T-helper 1 cell (primary cell): ENCODE data around the gene ZNF614.
A peak's percentile ranks its signal among the peaks of the same experiment; 100 is the strongest.
"Not testable (repeated sequence)": the region's sequence is repeated elsewhere in the genome, so short reads cannot be mapped to it uniquely, and the experiment has no call there.

Experiments
- DNase-seq, 5 donors: peaks; one replicate each; pipeline ENCODE4 v3.0.0-alpha.2; 2012 to 2020
- total RNA-seq, 4 donors: gene quantifications; one replicate each; lab custom pipeline; 2026; lab: John Stamatoyannopoulos, UW

The ZNF614 gene
- 10.6 to 18.3 (median 12.3) reads per million in 4 donors for total RNA-seq

- peak; percentile 48 to 86 (median 72) for DNase-seq
Observed at GRCh38 chr19:52028027-52028779, at the start of gene ZNF614. TSS of gene ZNF614 (minus strand) at chr19:52028379. CDS start at chr19:52025745, 2,634 bp downstream.

DNA sequence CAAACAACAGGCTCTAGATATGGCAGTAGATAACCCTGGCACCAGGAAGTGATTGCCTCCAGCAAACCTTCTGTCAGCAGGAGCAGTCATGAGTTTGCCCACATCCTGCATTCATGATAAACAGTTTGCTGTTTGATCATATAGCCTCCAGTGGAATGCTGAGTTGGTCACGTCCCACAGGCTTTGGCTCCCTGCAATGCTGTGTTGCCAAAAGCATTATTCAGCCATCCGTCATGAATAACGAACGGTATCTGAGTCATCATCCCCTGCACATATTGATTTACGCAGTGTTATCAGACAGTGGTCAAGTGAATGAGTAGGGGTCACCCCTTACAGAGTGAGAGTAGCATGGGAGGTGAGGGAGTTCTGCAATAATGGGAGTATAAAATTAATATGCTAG is 42.3 kb upstream of the ZNF614 start:
- no peak for DNase-seq

DNA sequence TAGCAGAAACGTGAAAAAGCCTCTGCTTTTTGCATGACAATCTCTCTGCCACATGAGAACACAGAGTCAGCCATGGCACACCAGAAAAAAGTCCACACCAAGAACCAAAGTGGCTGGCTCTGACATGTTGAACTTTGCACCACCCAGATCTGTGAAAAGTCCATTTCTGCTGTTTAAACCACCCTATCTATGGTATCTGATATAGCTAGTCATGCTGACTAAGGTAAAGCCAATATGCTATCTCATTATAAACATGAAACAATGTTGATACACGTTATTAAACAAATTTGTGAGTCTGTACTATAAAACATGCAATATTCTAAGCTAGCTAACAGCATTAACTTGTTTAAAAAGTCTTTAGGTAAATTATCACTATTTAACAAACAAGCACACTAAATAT is 41.5 kb upstream of the ZNF614 start:
- no peak for DNase-seq

DNA sequence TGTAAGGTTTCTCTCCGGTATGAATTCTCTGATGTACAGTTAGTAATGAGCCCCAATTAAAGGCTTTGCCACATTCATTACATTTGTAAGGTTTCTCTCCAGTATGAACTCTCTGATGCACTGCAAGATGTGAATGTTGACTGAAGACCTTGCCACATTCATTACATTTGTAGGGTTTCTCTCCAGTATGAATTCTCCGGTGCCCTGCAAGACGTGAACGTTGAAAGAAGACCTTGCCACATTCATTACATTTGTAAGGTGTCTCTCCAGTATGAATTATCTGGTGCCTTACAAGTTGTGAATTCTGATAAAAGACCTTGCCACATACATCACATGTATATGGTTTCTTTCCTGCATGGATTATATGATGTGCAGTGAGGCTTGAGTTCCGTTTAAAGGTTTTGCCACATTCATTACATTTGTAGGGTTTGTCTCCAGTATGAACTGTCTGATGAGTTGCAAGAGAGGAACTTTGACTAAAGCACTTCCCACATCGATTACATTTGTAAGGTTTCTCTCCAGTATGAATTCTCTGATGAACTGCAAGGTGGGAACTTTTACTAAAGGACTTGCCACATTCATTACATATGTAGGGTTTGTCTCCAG is 38.2 kb upstream of the ZNF614 start:
- DNase-seq, result no peak

DNA sequence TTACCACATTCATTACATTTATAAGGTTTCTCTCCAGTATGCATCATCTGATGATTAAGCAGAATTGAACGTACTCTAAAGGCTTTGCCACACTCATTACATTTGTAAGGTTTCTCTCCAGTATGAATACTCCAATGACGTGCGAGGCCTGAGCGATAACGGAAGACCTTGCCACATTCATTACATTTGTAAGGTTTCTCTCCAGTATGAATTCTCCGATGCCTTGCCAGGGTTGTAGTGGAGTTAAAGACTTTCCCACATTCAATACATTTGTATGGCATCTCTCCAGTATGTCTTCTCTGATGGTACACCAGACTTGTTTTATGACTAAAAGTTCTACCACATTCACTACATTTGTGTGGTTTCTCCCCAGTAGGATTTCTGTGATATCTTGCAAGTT is 37.2 kb upstream of the ZNF614 start:
- DNase-seq, result no peak

DNA sequence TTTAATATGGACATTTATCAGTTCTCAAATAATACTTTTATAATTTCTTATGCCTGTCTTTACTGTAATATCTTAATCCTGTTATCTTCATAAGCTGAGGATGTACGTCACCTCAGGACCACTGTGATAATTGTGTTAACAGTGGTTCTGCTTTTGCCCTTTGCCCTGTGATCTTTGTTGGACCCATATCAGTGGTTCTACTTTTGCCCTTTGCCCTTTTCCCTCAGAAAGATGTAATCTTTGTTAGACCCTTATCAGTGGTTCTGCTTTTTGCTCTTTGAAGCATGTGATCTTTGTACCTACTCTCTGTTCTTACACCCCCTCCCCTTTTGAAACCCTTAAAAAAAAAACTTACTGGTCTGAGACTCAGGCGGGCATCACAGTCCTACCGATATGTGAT is 28.3 kb upstream of the ZNF614 start:
- not testable (repeated sequence) for DNase-seq

DNA sequence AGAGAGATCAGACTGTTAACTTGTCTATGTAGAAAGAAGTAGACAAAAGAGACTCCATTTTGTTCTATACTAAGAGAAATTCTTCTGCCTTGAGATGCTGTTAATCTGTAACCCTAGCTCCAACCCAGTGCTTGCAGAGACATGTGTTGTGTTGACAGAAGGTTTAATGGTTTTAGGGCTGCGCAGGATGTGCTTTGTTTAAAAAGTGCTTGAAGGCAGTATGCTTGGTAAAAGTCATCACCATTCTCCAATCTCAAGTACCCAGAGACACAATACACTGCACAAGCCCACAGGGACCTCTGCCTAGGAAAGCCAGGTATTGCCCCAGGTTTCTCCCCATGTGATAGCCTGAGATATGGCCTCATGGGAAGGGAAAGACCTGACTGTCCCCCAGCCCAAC is 23.6 kb upstream of the ZNF614 start:
- not testable (repeated sequence) for DNase-seq

GRCh38 chr19:52048555-52049501 is 20.6 kb upstream of the ZNF614 start, which contains the start of gene ZNF432:
TSS of gene ZNF432 (minus strand) at chr19:52048838. CDS start at chr19:52046868, 1,970 bp downstream.
- DNase-seq, result peak; percentile 52 to 88 (median 72)

DNA sequence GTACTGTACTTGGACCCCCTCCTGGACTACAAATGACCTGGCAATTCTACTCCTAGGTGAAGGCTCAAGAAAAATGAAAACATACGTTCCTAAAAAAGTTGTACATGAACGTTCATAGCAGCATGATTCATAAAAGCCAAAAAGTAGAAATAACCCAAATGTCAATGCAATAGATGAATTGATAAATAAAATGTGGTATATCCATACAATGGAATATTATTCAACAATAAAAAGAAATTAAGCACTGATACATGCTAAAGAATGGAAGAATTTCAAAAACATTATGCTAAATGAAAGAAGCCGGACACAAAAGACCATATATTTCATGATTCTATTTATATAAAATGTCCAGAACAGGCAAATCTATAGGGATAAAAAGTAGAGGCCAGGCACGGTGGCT is 11.0 kb upstream of the ZNF614 start:
- no peak for DNase-seq

GRCh38 chr19:52034051-52034728 is 6.0 kb upstream of the ZNF614 start:
- peak in 1 of 5 donors; percentile 5 for DNase-seq

DNA sequence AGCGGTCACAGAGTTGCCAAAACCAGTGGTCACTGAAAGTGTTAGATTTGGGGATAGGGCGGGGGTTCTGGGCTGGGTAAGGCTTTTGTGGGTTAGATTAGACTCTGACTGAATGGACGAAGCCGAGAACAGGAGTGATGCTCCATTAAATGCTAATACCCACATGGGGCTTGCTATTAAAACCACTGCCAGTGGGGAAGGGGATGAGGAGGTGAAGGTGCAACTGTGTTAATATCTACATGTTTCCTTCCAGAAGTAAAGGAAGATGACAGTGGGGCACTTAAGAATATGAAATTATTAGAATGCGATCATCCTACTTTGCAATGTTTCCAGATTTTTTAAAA is 573 bp upstream of the ZNF614 start:
- no peak for DNase-seq

DNA sequence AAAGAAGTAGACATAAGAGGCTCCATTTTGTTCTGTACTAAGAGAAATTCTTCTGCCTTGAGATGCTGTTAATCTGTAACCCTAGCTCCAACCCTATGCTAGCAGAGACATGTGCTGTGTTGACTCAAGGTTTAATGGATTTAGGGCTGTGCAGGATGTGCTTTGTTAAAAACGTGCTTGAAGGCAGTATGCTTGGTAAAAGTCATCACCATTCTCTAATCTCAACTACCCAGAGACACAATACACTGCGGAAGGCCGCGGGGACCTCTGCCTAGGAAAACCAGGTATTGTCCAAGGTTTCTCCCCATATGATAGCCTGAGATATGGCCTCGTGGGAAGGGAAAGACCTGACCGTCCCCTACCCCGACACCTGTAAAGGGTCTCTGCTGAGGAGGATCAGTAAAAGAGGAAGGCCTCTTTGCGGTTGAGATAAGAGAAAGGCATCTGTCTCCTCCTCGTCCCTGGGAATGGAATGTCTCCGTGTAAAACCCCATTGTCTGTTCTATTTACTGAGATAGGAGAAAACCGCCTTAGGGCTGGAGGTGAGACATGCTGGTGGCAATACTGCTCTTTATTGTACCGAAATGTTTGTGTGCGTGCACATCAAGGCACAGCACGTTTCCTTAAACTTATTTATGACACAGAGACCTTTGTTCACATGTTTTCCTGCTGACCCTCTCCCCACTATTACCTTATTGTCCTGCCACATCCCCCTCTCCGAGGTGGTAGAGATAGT is 1.8 kb downstream of the ZNF614 start:
- DNase-seq, result not testable (repeated sequence)

DNA sequence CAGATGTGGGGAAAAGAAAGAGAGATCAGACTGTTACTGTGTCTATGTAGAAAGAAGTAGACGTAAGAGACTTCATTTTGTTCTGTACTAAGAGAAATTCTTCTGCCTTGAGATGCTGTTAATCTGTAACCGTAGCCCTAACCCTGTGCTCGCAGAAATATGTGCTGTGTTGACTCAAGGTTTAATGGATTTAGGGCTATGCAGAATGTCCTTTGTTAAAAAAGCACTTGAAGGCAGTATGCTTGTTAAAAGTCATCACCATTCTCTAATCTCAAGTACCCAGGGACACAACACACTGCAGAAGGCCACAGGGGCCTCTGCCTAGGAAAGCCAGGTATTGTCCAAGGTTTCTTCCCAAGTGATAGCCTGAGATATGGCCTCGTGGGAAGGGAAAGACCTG is 3.7 kb downstream of the ZNF614 start:
- not testable (repeated sequence) for DNase-seq

DNA sequence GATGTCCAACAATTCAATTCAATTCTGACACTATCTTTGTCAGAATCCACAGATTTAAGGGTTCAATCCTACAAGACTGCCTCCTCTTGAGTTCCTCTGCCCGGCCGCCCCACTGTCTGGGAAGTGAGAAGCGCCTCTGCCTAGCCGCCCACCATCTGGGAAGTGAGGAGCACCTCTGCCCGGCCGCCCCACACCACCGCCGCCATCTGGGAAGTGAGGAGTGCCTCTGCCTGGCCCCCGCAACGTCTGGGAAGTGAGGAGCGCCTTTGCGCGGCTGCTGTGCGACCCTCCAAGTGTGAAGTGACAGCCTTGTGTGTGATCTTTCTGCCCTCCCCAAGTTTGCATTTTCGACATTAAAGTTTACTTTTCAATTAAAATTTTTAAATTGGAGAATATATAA is 6.0 kb downstream of the ZNF614 start:
- DNase-seq, result no peak

DNA sequence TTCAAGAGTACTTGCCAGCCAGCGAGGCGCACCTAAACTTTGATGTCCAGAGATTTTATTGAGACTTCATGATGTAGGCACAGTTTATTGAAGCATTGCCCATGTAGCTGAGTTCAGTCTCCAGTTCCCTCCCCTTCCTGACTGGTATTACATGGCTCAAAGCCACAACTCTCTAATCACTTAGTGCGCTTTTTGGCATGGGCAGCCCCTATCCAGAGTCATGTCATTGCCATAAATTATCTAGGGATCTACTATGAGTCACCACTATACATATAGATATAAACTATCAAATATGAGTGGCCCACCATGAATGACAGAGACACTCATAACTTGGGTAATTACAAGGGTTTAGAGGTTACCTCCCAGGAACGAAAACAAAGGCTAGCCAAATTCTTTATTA is 7.7 kb downstream of the ZNF614 start:
- no peak for DNase-seq

GRCh38 chr19:52010674-52011073 is 17.5 kb downstream of the ZNF614 start:
- no peak for DNase-seq

DNA sequence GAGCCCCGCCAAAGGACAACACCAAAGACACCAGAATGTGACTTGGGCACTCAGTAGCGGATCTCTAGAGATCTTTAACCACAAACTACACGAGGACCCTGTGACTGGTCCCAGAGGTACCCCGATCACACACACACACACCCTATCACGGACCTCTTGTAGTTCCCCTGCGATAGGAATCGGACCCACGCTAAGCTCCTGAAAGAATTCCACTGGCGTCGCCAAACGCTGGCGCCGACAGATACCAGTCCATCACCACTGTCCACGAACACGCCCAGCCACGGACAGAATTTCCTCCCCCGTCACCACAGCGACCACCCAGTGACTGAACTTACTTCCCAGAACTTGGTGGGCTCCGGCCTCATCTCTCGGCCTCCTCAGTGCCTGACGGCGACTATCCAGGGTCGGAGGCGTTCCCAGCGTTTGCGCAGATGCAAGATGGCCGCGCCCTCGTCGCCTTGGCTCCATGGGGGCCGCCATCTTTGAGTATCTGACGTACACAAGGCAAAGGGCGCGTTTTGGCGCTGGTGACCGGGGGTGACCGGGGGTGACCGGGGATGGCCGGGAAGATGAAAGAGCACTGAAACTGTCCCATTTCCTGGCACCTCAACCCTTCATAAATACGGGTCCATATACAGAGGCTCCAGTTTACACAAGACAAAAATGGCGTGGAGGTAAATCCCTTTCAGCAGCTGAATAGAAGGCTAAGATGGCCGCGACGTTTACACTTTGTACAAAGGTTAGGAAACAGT is 20.2 kb downstream of the ZNF614 start, which contains the start of gene ZNF615:
ZNF615 (minus strand) TSS at position 406 of the 752 bp plus-strand sequence. CDS start 4,500 bp downstream, outside the sequence.
- peak; percentile 66 to 86 (median 76) for DNase-seq

DNA sequence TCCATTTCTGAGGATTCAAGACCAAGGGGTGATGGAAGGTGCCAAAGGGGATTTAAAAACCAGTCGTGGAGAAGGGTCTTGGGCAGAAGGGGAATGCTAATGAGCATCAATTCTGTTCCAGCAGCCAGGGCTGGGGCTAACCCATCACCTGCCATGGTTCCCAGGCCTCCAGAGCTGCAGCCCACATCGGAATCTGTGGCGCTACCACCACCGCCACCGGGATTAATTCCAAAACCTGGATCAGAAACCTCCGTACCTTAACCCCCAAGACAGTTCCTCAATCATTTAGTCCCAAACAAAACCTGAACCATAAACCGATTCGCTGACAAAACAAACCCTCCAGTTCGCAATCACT is 20.8 kb downstream of the ZNF614 start:
- no peak for DNase-seq

GRCh38 chr19:51994048-51994644 is 34.0 kb downstream of the ZNF614 start:
- no peak for DNase-seq

GRCh38 chr19:51993422-51993821 is 34.8 kb downstream of the ZNF614 start:
- DNase-seq, result no peak
